Stimulated activated CD8-positive, alpha-beta memory T cell treated with anti-CD3 and anti-CD28 coated beads, Interleukin-15, amount 100 ng/mL, for 4 hours (primary cell): Measurements from ENCODE around the gene GALNT9.
"Not testable (repeated sequence)": the region's sequence is repeated elsewhere in the genome, so short reads cannot be mapped to it uniquely, and the experiment has no call there.

Source experiments
- DNase-seq, 2 donors: peaks; one replicate each; pipeline ENCODE4 v3.0.0-alpha.2; 2020; ENCODE audit warnings: low read depth in 2 of 2

Gene GALNT9

GRCh38 chr12:132329036-132329719 lies at the start of gene GALNT9:
TSS of gene GALNT9 (minus strand) at chr12:132329589. CDS start at chr12:132329203, 386 bp downstream.
- DNase-seq, result no peak

- not testable (repeated sequence) for DNase-seq
Measured at GRCh38 chr12:132379057-132379456, 49.7 kb upstream of the GALNT9 start.

GRCh38 chr12:132377147-132377546 lies 47.8 kb upstream of the GALNT9 start:
- no peak for DNase-seq

- no peak for DNase-seq
Measured at GRCh38 chr12:132376464-132376830, 47.1 kb upstream of the GALNT9 start.

GRCh38 chr12:132375747-132376463 lies 46.5 kb upstream of the GALNT9 start:
- no peak for DNase-seq

- DNase-seq, result no peak
Measured at GRCh38 chr12:132374612-132375445, 45.4 kb upstream of the GALNT9 start.

GRCh38 chr12:132373901-132374611 lies 44.7 kb upstream of the GALNT9 start:
- DNase-seq, result no peak

- DNase-seq, result no peak
Measured at GRCh38 chr12:132367852-132368251, 38.5 kb upstream of the GALNT9 start.

- no peak for DNase-seq
Measured at GRCh38 chr12:132367071-132367851, 37.9 kb upstream of the GALNT9 start.

- no peak for DNase-seq
Measured at GRCh38 chr12:132366341-132366861, 37.0 kb upstream of the GALNT9 start.

- no peak for DNase-seq
Measured at GRCh38 chr12:132365226-132365625, 35.8 kb upstream of the GALNT9 start.

GRCh38 chr12:132364348-132364902 lies 35.0 kb upstream of the GALNT9 start:
- DNase-seq, result no peak

GRCh38 chr12:132363661-132364347 lies 34.4 kb upstream of the GALNT9 start:
- no peak for DNase-seq

- no peak for DNase-seq
Measured at GRCh38 chr12:132362996-132363660, 33.7 kb upstream of the GALNT9 start.

- no peak for DNase-seq
Measured at GRCh38 chr12:132360906-132361777, 31.8 kb upstream of the GALNT9 start.

- DNase-seq, result no peak
Measured at GRCh38 chr12:132360410-132360809, 31.0 kb upstream of the GALNT9 start.

- DNase-seq, result no peak
Measured at GRCh38 chr12:132359971-132360370, 30.6 kb upstream of the GALNT9 start.

GRCh38 chr12:132359551-132359950 lies 30.2 kb upstream of the GALNT9 start:
- no peak for DNase-seq
